GM18861 (cell line): ENCODE data around the gene CNOT8.
"Not testable (repeated sequence)": the region's sequence is repeated elsewhere in the genome, so short reads cannot be mapped to it uniquely, and the experiment has no call there.

Experiments used
- ATAC-seq: cut with Tn5 transposase; IDR thresholded peaks from one replicate; pipeline ENCODE4 v1.9.1; 2021; ENCODE audit not compliant: unreplicated experiment

The CNOT8 gene

DNA sequence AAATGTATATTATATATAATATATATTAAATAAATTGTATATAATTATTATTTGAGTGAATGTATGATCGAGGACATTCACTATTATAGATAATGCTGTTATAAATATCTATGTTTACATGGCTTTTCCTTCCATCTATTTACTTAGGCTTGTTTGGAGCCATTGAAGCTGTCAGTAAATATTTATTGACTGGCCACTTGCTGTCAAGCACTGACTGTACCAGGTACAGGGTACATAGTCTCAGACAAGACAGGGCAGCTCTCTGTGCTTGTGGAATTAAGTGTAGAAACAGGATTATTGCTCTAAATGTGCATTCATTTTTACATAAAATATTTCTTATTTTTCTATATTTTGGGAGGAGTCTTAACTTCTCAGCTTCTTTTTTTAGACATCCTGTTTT lies 24.4 kb upstream of the CNOT8 start:
- ATAC-seq = no peak

- ATAC-seq = not testable (repeated sequence)
Measured at GRCh38 chr5:154835701-154836052, 22.8 kb upstream of the CNOT8 start.

DNA sequence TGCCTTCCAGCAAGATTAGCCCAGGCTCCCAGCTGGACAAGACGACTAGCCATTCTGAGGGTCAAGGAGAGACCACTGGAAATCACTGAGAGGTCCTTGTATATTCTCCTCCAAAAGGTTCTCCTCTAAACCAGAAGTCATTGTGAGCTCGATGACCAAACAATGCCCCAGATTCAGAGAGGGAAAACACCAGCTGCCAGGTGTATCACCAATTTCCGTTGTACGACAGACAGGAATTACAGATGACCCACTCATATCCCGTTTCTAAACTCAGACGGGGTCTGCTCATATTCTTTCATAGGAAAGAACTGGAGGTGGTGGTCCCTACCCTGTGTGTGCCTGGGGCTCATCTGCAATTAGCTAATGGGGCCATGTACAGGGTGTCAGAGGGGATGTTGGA lies 22.2 kb upstream of the CNOT8 start:
- ATAC-seq = no peak

DNA sequence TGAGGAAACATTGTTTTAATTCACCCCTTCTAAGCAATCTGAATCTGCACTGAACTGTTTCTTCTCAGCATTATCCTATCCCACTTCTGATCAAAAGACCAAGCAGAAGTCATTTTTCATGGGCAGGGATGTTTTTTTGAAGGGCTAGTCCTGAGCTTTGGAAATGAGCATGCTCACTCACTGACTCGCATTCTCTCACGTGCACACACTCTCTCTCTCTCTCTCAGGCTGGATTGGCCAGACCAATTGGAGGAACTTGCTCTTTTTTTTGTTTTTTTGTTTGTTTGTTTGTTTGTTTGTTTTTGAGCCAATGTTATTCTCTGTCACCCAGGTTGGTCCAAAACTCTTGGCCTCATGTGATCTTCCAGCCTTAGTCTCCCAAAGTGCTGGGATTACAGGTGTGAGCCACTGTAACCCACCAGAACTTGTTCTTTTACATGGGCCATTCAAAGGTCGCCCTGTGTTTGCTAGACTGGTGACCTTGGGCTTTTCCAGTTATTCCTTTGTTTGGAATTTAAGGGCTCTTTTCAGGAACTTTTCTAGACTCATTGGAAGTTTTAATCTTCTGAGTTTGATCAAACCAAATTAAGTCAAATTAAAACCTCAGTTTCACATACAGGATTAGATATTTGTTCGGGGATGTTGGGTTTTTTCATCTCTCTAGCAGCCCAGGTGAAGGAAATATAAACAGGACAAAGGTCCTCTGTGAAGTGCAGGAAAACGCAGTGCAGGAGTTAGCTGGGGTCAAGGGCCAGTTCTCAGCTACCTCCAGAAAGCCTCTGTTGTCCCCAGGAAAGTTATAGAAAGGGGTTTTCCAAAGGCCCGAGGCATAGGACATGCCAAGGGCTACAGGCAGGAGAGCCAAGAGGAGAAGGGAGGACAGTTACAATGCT lies 21.2 kb upstream of the CNOT8 start:
- ATAC-seq = no peak

- ATAC-seq = no peak
Measured at GRCh38 chr5:154840435-154841272, 17.8 kb upstream of the CNOT8 start.

GRCh38 chr5:154841273-154841661 lies 17.2 kb upstream of the CNOT8 start:
- ATAC-seq = no peak

GRCh38 chr5:154842689-154843530 lies 15.5 kb upstream of the CNOT8 start:
- ATAC-seq = no peak

- no peak for ATAC-seq
Measured at GRCh38 chr5:154844809-154845208, 13.6 kb upstream of the CNOT8 start.

GRCh38 chr5:154849264-154849785 lies 9.1 kb upstream of the CNOT8 start:
- ATAC-seq = no peak

- ATAC-seq = no peak
Measured at GRCh38 chr5:154849791-154850201, 8.6 kb upstream of the CNOT8 start.

DNA sequence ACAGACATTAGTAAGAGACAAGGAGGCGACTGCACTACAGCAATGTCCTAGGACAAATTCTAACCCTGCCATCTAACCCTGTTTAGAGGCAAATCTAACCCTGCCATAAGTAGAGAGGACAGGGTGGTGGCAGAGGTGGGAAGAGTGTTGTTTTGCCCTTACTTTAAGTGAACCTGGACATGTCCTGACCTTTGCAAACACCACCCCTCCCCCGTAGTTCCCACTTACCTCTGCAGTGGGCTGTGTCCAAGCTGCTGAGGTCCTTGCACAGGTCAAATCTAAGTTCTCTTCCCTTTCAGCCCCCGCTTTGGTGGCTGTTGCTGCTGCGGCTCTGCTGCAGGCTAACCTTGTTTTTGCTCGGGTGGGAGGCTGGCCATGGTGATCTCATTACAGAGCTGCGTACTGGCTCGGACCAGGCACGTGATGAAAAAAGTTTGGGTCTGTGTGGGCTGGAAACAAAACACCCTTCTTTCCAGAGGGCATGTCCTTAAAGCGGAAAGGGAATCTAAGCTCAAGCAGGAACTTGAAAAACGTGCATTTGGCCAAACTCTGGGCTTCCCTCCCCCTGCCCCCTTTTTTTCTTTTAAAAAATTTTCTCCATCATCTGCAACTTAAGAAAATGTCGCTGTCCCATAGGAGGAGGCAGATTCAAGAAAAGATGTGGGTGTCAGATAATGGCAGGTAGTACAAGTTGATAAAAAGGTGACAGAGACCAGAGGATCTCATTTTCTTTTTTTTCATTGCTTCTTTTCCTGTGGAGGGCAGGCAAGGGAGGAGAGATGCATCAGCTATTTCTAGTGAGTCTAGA lies 8.0 kb upstream of the CNOT8 start, which contains the start of gene FAXDC2:
Gene FAXDC2 (minus strand): TSS at position 349 of the 808 bp plus-strand sequence. CDS start 12,425 bp downstream, outside the sequence.
- ATAC-seq = no peak

DNA sequence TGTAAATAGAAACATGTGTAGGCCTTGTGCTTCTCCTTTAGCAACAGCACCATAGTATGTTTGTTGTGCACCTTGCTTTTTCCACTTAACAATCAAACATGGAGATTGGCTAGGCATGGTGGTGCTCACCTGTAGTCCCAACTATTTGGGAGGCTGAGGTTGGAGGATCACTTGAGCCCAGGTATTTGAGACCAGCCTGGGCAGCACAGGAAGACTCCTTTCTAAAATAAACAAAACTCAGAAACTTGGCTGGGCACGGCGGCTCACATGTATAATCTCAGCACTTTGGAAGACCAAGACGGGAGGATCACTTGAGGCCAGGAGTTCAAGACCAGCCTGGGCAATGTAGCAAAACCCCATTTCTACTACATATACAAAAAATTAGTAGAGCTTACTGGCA lies 7.1 kb upstream of the CNOT8 start:
- ATAC-seq = no peak

DNA sequence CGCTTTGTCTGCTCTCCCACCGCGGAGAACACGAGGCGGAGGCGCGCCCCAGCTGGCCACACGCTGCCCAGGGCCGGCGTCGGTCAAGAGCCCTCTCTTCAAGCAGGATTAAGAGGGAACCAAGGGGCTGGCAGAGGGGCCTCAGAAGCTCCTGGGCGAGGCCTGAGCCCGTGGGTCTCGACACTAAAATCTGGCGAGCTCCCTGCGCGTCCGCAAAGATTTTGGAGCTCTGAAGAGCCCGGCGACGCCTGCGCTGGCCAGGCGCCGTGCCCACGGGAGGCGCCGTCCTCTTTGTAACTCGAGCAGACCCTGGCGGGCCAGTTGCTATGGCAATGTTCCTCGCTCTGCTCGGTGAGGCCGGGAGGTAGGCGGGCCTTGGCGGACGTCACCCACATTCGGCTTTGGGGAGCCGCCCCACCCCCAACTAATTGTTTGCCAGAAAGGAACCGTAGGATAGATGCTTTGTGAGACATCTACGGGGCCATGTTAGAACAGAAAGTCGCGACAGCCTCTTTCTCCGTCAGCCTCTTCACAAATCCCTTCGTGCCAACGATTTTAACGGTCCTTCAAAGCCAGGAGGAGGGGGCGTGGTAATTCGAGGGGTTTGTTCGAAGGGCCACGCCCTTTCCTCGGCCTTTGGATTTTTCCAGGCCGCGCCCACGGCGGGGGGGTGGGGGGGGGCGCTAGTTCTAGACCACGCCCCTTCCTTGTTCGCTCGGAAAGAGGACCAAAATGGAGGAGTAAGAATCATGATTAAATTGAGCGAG lies 714 bp upstream of the CNOT8 start:
- peak; percentile 49 for ATAC-seq

GRCh38 chr5:154858972-154859871 lies 795 bp downstream of the CNOT8 start:
- ATAC-seq = peak; percentile 28

GRCh38 chr5:154860123-154860522 lies 1.7 kb downstream of the CNOT8 start:
- ATAC-seq = no peak

DNA sequence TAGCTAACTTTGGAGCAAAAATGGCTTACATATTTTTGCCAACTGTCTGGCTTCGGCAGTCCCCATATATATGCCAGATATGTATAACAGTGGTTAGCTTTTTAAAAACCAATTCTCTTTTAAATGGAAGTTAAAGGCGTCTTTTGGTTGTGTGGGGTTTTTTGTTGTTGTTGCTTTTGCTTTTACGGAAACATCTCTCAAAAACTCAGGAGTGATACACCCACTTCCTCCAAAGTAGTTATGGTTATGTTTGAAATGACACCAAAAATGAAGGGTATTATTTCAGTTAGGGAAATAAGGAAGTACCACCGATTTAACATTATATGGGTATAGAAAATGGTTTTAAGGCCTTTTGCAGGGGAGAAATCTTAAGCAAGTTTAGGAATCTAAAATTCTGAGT lies 2.3 kb downstream of the CNOT8 start:
- no peak for ATAC-seq

DNA sequence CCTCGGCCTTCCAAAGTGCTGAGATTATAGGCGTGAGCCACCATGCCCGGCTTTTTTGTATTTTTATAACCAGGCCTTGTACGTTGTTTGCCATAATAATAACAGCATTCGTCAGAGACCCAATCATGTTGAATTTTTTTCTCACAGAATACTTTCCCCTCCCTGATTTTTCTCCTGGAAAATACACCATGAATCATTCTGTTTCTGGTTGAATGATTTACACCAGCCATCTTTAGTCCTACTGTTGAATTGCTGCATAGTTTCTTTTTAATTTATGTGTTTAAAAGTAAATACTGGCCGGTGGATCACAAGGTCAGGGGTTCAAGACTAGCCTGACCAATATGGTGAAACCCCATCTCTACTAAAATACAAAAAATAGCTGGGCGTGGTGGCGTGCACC lies 3.5 kb downstream of the CNOT8 start:
- ATAC-seq = no peak

DNA sequence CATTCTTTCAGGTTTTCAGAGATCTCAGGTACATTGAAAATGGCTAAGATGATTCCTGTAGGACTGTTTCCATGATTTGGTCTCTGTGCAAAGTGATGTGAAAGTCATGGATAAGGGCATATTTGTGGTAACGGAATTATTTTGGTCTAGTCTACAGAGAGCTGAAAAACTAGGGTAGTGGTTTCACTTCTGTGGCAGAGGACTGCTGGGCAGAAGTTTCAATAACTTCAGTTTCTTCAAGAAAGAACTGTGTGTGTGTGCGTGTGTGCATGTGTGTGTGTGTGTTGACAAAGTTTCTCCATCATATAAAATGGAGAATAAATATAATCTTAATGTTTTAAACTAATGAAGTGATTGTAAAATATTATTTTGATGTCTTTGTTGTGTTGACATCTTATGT lies 4.3 kb downstream of the CNOT8 start:
- no peak for ATAC-seq
